HG02678 (cell line): ENCODE results near the gene UBE2QL1.
"Not testable (repeated sequence)": the region's sequence is repeated elsewhere in the genome, so short reads cannot be mapped to it uniquely, and the experiment has no call there.

Experiments used
- ATAC-seq: cut with Tn5 transposase; IDR thresholded peaks from one replicate; pipeline ENCODE4 v1.9.1; 2021; ENCODE audit warnings: mild to moderate bottlenecking, moderate library complexity; ENCODE audit not compliant: unreplicated experiment

UBE2QL1 gene

DNA sequence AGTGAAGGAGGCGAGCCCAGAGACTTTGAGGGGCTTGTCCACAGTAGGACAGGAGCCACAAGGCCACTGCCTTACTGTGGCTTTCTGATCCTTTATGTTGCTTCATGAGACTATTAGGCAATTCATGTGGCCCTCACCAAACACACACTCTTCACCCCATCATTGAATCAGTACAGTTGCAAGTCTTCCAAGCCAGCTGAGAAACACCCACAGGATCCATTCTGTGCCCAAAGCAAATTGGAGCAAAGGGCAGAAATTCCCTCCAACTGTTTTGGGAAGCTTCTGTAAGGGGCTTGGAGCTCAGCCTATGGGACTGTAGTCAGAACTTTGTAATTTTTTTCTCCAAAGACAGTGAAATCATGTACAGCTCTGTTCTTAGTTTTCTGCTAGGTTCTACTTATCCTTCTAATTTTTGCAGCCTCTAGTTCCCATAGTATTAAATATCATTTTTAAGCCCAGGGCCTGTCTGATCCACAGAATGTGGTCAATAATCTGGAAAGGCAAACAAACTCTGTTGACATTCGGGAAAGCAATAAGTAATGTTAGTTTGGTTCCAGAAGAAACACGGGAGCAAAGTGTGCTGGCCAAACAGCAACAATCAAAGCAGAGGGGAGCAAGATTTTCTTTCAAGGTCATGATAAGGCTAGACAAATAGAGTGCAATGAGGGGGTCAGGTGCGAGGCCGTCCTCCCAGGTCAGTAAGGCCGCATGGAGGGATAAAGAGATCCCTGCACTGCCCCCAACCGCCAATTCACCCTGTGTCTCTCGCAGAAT lies 47.0 kb downstream of the UBE2QL1 start:
- ATAC-seq = no peak

DNA sequence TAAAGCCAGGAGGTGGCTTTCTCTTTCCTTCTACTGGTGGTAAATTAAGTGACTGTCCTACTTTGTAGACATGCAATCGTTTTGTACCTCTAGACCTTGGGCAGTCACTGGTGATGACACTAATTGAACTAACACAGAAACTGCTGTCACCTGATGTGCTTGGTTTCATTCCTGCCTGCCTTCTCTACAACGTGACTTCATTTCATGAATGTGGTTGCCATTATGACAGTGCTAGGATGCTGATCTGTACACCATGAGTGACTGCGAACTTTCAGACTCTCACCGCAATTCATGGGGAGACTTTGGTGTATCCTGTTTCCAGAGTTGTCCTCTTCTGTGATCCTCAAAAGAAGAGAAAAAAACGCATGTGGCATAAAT lies 47.5 kb downstream of the UBE2QL1 start:
- ATAC-seq = peak; percentile 88

DNA sequence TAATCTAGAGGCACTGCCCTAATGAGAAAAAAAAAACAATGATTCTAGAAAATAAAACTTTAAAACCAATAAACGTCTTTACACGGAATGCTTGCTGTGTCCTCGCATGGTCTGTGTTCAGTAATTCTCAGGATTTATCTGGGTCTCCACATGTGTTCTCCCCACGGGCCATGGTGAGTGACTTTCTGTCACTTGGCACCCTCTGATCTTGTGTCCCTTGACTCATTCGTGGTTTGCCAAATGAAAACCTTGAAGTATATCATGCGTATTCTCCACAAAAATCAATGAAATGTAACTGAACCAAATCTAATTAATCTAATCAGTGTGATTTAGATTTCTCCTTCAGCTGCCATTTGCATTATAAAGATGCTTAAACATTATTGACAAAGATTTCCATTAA lies 48.0 kb downstream of the UBE2QL1 start:
- ATAC-seq = no peak

DNA sequence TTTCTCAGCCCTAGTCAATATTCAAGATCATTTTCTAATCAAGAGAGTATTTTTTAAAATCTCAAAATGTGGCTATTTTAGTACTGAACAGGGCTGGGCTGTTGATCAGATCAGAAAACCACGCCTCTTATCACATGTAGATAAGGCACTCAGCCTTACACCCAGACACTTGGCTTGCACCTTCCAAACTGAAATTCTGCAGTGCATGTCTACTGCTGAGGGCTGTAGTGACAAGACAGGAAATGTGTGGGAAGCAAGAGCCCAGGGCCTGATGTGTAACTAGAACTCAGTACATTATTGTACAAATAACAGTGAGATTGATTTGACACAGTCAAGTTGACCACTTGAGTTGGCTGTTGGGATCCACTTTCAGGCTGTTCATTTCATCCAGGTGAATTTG lies 48.6 kb downstream of the UBE2QL1 start:
- ATAC-seq = peak; percentile 25

GRCh38 chr5:6498968-6499367 lies 50.3 kb downstream of the UBE2QL1 start:
- no peak for ATAC-seq

DNA sequence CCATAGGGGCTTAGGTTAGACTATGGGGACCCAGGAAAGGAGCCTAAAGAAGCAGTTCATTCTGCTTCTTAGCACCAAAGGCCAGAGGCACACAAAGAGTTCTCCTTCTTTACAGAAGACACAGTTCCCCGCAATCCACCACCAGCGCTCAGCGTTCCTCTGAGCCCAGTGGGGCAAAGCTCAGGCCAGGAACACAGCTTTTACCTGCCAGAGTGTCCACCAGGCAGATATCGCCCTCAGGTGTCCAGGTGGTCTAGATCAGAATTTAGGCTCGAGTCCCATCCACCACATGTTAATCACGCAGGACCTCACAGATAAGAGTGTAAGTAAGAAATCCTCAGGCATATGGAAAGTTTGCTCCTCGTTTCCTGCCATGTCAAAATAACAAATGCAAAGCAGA lies 53.0 kb downstream of the UBE2QL1 start:
- no peak for ATAC-seq

DNA sequence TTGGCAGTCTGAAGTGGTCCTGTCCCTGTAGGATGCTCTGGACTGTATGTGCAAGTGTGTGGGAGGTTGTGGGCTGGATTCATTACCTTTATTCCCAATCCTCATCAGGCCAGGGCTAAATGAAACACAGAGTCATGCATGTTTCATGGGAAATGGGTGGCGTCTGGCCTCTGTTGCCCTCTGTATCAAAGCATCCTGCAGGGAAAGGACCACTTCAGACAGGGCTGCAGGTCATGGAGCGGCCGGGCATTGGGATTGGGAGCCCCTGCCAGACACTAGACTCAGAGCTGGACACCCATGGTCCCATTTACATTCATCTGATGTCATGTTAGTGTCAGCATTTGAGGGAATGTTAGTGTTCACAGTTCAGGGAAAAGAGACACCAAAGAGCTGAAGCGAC lies 53.8 kb downstream of the UBE2QL1 start:
- ATAC-seq = no peak

GRCh38 chr5:6503342-6503741 lies 54.7 kb downstream of the UBE2QL1 start:
- no peak for ATAC-seq

- no peak for ATAC-seq
These were observed 56.2 kb downstream of the UBE2QL1 start for GRCh38 chr5:6504677-6505415.

DNA sequence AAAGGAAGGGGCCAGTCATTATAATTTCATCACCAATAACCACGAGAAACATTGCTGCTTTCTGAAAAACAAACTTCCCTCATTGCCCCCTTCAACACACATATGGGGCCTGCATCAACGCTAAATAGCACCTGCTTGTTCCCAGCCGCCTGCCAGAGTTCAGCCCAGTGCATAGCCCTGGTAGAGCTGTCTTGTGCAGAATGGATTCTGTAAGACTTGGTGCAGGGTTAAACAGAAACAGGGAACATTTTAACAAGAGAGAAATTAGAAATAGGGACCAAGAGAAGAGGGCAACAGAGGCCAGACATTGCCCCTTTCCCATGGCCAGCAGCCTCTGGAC lies 56.7 kb downstream of the UBE2QL1 start:
- no peak for ATAC-seq

DNA sequence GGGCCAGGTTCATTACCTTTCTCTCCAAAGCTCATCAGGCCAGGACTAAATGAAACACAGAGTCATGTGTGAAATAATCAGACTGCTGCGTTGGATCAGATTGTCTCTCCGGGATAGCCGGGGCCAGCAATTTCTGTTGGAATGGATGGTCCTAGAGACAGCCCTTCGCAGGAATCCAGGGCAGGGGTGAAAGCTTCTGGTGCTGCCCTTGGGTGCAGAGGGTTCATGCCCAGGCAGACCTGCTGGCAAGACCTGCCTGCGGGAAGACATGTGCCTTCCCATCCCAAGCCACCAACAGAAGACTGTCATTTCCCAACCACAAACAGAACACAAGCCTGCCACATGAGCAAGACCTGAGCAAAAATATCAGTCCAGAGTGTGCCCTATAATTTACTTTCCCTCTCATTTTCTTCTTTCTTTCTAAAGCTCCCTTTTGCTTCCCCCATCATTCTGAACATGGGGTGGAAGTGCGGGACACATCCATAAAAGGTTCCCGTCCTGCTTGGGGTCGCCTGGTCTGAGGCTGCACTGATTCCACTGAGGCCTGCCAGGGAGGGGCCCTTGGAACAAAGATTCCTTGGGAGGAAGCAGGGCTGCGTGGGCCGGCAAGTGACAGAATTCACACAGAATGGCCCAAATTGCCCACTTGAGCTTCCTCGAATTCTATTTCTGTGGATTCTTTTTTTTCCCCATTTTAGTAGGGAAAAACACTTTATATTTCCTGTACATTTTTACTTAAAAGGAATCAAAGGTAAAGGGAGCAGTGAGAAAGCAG lies 57.3 kb downstream of the UBE2QL1 start:
- no peak for ATAC-seq

DNA sequence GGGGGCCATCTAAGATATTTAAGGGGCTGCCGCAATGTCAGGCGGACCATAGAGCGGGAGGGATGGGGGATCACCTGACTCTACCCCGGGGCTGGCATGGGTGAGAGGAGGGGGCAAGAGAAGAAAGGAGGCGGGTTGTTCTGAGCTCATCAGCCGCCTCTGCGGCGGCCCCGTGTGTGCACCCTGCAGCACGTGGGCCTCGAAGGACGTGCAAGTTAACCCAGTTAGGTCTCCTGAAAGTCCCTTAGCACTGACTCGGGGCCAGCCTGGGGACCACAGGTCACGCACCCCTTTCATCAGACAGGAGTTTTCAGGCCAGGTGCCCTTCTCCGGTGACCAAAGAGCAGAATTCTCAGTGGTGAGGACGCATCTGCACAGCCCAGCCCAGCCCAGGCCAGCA lies 58.0 kb downstream of the UBE2QL1 start:
- no peak for ATAC-seq

DNA sequence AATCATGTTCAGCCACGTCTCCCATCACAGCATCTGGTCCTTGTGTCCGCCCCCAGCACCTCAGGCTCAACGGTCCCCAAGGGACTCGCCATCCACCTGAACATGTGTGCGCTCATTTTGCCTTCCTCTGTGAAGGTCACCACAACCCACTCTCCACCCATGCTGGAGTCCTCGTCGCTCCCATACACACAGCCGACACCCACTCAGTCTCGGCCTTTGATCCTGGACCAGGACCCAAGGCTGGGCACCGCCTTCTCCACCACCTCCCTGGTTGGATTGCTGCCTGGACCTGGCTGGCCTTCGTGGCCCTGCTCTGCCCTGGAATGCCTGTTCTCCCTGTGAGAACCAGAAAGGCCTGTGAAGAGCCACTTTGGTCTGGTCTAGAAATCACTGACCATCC lies 60.3 kb downstream of the UBE2QL1 start:
- ATAC-seq = no peak

DNA sequence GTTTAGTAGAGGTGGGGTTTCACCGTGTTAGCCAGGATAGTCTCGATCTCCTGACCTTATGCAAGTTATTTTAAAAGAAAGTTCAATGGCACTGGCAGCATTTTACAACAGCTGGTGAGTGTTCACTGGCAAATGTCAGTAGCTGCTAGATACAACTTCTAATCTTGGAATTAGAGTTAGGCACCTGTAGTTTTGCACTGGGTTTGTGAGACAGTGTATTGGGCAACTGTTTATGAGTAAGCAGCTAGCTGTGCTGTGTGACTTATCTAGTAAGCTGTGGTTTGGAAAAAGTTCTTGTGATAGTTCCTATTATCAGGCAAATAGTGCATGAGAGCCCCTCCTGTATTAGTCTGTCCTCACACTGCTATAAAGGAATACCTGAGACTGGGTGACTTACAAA lies 61.5 kb downstream of the UBE2QL1 start:
- ATAC-seq = no peak

DNA sequence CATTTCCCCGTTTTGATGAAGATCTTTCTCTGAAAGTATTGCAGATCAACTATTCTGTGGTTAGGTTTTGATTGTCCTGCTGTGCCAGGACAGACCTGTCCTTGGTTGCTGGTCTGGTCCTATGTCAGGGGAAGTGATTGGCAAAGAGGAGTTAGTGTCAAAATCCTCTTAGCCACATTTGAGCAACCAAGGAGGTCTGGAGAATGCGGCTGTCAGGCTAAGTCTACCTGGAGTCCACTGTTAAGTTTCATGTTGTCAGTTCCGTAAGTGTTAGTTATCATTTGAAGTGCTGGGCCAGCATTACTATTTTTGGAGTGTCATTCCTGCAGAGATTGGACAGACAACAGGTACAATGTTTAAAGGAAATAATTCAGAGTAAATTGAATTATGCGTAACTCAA lies 62.3 kb downstream of the UBE2QL1 start:
- no peak for ATAC-seq

DNA sequence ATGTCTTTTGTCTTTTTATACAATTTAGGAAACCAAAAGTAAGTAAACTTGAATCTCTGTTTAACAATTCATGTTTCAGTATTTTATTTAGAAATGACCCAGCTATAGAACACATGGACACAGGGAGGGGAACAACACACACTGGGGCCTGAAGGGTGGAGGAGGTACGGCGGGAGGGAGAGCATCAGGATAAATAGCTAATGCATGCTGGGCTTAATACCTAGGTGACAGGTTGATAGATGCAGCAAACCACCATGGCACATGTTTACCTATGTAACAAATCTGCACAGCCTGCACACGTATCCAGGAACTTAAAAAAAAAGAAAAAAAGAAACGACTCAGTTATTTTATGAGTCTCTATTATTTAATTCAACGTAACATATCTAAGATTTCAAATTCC lies 67.2 kb downstream of the UBE2QL1 start:
- ATAC-seq = not testable (repeated sequence)

DNA sequence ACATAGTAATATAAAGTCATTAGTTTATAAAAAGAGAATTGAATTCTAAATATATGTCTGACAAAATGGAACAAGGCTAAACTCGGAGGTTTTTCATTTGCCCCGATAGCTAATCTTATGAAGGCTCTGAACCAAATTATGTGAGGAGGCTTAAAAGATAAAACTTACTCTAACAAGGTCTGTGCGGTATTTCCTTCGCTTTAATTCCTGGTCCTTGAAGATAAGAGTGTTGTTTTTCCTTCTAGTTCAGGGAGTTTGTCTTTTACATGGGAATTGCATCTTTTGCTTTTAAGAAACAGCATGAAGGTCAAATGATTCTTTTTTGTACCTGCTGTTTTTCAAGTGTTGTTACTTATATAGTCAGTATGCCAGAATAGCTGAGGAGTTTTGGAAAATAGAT lies 68.2 kb downstream of the UBE2QL1 start:
- no peak for ATAC-seq

DNA sequence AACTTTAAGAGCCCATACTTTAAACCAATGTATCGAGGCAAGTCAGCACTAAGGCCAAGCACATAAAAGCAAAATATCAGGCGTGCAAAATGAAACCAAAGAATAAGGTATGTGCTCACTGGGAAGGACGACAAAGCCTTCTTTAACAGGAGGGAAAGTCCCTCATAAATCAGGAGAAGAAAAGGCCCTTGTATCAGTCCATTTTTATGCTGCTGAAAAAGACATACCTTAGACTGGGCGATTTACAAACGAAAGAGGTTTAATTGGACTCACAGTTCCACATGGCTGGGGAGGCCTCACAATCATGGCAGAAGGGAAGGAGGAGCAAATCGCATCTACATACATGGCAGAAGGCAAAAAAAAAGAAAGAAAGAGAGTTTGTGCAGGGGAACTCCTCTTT lies 68.9 kb downstream of the UBE2QL1 start:
- ATAC-seq = no peak

DNA sequence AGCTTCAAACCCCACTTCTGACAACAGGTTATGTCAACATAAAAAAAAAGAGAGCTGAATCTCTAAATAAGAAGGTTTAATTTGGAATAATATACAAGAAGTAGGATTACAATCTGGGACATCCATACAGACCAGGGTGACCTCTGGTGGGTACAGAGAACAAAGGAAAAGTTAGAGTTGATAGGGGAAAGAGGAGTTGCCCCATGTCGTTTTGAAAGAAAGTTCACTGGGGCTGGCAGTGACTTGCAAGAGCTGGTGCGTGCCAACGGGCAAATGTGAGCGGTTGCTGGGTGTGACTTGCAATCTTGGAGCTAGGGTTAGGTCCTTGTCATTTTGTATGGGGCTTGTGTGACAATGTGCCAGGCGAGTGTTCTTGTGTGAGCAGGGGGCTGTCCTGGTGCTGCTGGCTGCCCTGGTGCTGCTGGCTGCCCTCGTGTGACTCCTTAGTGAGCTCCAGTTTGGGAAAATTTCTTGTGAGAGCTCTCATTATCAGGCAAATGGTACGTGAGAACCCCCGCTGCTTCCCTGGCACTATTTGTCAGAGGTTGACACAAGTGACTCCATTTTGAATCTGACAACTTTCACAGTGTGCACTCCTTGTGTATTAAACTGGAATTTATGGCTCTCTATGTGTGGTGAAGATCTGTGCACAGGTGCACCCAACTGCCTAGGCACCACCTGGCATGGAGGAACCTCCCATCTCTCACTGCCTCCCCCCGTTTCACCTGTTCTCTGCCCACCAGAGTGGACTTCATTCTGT lies 69.8 kb downstream of the UBE2QL1 start:
- ATAC-seq = no peak

DNA sequence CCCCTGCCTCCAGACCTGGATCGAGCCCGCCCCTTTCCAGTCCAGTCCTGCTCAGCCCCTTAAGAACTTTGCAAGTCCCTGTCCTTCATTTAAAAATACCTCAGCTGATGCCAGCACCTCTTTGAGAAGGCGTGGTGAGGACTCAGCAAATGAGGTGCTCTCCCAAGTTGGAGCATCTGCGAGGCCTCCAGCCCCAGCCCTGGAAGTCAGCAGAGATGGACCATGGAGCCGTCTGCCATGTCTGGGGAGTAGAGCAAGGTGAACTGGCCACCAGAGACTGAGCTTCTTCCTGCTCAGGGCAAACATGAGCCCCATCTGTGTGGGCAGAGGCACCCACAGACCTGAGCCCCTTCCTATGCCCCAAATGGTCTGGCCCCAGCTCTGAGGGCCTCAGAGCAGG lies 71.5 kb downstream of the UBE2QL1 start:
- ATAC-seq = no peak

GRCh38 chr5:6522331-6522730 lies 73.7 kb downstream of the UBE2QL1 start:
- ATAC-seq = no peak
